Measurements from ENCODE around the gene TRPV5.

The TRPV5 gene

DNA sequence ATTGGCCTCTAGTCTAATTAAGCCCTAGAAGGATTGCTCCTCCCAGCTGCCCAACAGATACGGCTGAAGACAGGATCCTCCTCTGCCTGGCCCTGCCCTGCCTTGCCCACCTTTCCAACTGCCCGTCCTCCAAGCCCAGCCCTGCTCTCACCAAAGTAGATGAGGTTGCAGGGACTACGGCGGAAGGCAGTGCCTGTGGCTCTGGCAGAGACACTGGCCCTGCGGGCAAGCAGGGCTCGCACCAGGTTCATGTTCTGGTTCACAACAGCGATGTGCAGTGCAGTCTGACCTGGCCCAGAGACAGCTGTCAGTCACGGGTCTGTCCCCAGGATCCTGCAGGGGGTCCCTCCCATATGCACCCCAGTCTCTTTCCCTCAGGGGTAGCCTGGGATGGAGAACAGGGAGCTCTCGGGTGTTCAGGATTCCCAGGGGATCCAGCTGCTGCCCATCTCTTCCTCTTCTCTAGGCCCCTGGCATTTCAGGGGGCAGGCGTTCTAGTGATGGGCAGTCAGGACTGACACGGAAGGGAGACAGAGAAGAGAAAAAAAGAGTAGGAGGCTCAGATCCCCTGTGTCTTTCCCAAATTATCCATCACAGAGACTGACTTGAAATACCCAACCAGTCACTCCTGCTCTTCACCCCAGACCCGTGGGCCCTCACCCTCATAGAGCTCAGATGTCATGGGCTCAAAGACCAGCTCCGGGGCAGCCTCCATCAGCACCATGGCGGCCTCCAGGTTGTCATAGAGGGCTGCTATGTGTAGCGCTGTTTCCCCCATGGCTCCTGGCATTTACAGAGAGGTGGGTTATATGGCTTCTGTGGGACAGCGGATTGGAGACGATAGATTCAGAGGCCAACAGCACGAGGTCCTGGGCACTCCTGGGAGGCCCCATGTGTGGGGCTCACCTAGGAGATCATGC, 56.3 kb downstream of the TRPV5 start:
- DNase-seq: peak in 4 of 42 donors; percentile 9 to 33 (median 17)
- intact Hi-C loops (cut with DNase I): no loop called here

DNA sequence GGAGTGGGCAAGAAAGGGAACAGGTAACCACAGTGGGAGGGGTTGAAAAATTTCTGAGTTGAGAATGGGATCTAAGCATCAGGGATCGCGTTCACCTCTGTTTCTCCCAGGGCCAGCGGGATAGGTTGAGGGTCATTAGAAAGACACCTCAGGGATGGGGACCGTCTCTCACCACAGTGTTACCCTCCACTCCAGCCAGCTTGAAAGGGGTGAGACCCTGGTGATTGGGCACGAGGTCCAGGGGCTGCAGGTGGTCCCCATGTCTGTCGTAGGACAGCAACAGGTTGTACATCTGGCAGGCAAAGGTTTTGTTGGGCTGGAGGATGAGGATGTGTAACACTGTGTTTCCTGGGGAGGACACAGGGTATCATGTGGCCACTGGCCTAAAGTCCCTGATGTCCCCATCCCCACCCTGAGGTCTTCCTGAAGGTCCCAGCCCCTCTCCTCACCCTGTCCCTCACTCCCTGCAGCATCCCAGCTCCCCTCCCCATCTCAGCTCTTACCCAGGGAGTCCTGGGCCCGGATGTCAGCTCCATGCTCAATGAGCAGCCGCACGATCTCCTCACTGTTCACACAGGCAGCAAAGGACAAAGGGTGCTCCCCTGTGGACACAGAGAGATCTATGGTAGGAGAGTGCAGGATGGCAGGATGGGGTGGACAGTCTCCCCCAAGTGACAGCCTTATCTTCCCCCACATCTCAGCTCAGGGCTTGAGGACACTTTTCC, 57.1 kb downstream of the TRPV5 start:
- DNase-seq: peak in 4 of 42 donors; percentile 9 to 33 (median 24)
- intact Hi-C loops (cut with DNase I): no loop called here

GRCh38 chr7:142875456-142875855, 58.1 kb downstream of the TRPV5 start:
- intact Hi-C loops (cut with DNase I): no loop called here

DNA sequence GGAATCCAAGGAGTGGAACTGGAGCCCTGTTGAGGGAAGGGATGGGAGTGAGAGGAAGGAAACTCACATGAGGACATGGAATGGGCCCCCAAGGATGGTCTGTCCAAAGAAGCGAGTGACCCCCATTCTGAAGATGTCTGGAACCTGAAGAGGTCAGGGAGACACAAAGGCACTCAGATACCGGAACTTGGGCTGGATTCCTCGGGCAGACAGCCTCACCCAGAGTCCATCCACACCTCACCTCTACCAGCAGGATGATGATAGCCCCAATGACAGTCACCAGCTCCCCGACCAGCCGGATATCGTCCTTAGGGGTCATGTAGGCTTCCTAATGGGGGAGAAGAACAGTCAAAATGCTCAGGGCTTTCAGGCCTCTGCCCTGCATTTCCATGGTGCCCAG, 58.7 kb downstream of the TRPV5 start:
- peak in 3 of 42 donors; percentile 8 to 37 (median 26) for DNase-seq
- intact Hi-C loops (cut with DNase I): no loop called here

More at GRCh38 chr7:142875456-142875855, 58.1 kb downstream of the TRPV5 start:
- peak in 4 of 42 donors; percentile 23 to 41 (median 35) for DNase-seq

- intact Hi-C loops (cut with DNase I): no loop called here
- DNase-seq: peak in 2 of 42 donors; percentile 14 to 43
These were observed 59.1 kb downstream of the TRPV5 start for GRCh38 chr7:142874409-142874808.

DNA sequence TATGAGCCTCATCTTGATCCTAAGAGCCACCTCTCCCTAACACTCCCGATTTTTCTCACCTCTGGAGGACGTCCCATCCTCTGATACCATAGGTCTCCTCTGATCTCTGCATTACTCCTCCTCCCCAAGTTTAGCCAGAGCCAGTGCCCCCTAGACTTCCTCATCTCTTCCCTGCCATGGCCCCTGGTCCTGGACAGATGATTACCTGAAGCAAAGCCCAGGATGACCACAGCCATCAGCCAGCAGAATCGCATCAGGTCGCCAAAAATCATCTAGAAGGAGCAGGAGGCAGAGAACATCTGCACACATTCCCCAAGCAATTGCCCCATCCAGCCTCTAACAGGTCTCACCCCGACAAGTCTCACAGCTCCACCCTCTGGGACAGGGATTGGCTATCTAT, 59.7 kb downstream of the TRPV5 start:
- intact Hi-C loops (cut with DNase I): no loop called here
- peak in 1 of 42 donors; percentile 22 for DNase-seq

DNA sequence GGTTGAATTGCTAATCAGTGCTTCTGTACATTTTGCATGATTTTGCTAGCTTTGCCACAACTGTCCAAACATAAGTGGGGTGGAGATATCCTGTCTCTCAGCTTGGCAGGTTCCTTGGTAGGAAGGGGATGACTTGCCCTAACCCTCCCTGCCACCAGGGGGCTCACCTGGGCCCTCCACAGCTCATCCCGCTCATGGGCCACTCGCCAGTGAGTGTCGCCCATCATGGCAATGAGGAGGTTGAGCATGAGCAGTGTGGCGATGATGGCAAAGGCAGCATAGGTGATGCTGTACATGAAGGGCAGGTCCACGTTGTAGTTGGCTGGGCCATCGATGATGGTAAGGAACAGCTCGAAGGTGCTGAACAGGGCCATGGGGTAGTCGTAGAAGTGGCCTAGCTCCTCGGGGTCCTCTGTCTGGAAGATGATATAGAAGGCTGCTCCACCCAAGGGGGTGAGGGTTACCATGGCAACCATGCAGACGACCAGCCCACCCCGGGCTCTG, 60.2 kb downstream of the TRPV5 start:
- intact Hi-C loops (cut with DNase I): no loop called here
- peak in 10 of 42 donors; percentile 11 to 64 (median 52) for DNase-seq

- peak in 2 of 42 donors; percentile 9 to 36 for DNase-seq
- intact Hi-C loops (cut with DNase I): no loop called here
These were observed 61.4 kb downstream of the TRPV5 start for GRCh38 chr7:142872106-142872675.

DNA sequence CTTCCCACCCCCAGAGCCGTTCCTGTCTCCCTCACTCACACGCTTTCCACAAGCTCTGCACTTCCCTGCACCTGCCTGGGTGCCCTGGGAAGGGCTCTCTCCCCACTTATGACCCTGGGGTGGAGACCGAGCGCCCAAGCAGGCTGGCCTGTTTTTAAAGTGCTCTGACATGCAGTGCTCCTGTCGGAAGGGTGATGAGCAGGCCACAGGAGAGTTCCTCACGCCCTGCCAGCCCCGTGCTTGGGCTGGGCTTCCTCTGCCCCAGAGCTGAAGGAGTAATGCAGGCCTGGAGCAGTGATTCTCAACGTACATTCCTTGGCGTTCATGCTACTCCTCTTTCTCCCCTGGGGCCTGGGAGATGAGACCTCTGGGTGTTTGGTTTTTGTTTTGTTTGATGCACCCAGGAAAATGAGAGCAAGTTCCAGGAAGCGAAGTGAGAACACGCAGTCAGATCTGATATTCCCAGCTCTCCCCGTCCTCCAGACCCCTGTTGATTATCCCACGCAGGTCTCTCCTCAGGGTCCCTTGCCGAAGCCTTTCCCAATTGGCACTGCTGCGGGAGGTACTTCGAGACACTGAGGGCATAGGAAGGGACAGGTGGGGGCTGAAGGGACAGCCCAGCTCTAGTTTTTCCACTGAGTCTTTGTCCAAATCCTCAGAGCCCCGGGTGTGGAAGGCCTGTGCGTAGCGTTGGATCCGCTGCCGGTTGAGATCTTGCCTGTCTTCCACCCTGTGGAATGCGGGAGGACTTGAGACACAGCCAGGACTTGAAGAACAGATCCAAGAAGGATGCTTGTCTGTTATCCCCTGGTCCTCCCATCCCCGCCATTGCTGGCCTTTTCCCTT, 62.1 kb downstream of the TRPV5 start:
- DNase-seq: peak in 2 of 42 donors; percentile 9 to 37
- intact Hi-C loops (cut with DNase I): no loop called here

GRCh38 chr7:142870566-142871259, 62.8 kb downstream of the TRPV5 start:
- peak in 2 of 42 donors; percentile 7 to 32 for DNase-seq
- intact Hi-C loops (cut with DNase I): no loop called here

GRCh38 chr7:142870147-142870559, 63.4 kb downstream of the TRPV5 start:
- intact Hi-C loops (cut with DNase I): no loop called here
- DNase-seq: peak in 3 of 42 donors; percentile 9 to 32 (median 24)

DNA sequence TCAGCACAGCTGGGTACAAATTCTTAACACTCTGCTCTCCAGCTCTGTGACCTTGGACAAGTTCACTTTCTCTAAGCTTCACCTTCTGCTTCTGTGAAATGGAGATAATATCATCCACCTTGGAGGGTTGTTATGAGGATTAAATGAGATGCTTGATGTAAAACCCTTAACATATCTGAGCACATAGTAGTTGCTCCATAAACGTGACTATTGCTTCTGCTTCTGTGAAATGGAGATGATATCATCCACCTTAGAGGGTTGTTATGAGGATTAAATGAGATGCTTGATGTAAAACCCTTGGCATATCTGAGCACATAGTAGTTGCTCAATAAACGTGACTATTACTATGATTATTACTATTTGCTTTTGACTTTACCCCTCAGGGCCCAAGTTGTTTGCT, 64.1 kb downstream of the TRPV5 start:
- DNase-seq: no peak
- intact Hi-C loops (cut with DNase I): no loop called here

GRCh38 chr7:142868986-142869415, 64.5 kb downstream of the TRPV5 start:
- DNase-seq: no peak
- intact Hi-C loops (cut with DNase I): no loop called here

- DNase-seq: no peak
- intact Hi-C loops (cut with DNase I): no loop called here
These were observed 65.2 kb downstream of the TRPV5 start for GRCh38 chr7:142868188-142868985.

DNA sequence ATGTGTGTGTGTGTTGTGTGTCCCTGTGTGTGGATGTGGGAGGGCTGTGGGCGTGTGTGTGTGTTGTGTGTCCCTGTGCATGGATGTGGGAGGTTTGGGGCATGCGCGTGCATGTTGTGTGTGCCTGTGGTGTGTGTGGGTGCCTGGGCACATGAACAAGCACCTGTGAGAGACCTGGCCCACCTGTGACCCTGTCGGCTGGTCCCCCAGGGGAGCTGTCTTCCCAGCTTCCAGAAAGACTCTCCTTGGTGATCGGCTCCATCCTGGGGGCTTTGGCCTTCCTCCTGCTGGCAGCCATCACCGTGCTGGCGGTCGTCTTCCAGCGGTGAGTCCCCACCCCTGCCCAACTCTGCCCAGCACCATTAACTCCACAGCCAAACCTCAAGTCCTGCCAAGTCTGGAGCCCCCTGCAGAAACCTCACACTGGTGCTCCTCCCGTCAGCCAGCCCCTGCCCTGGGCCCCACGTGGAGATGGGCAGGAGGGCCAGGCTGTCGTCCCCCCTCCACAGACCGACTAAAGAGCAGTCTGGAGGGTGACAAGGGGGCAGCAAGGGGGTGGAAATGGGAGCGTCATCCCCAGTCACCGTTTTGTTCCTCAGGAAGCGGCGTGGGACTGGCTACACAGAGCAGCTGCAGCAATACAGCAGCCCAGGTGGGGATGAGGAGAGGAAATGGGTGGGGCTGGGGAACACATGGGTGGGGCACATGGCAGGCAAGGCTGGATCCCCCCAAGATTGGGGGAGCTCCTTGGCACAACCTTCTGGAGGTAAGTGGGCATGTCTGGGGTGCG, 66.0 kb downstream of the TRPV5 start:
- peak in 6 of 42 donors; percentile 40 to 60 (median 47) for DNase-seq
- intact Hi-C loops (cut with DNase I): no loop called here

DNA sequence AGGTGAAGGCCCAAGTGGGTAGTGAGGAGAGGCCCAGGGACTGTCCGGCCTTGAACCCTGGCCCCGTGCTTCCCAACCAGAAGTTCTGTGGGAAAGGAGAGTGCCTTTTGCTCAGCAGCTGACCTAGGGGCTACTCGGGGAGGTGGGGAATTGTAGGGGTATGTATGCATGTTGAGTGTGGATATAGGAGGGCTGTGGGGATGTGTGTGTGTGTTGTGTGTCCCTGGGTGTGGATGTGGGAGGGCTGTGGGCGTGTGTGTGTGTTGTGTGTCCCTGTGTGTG, 66.5 kb downstream of the TRPV5 start:
- intact Hi-C loops (cut with DNase I): no loop called here
- no peak for DNase-seq
